Hippocampal formation (tissue), 2 donors: ENCODE data around the gene TTC23.

Experiments
- DNase-seq, 2 donors: peaks; one replicate each; lab custom pipeline; 2025; lab: John Stamatoyannopoulos, UW

Gene TTC23

DNA sequence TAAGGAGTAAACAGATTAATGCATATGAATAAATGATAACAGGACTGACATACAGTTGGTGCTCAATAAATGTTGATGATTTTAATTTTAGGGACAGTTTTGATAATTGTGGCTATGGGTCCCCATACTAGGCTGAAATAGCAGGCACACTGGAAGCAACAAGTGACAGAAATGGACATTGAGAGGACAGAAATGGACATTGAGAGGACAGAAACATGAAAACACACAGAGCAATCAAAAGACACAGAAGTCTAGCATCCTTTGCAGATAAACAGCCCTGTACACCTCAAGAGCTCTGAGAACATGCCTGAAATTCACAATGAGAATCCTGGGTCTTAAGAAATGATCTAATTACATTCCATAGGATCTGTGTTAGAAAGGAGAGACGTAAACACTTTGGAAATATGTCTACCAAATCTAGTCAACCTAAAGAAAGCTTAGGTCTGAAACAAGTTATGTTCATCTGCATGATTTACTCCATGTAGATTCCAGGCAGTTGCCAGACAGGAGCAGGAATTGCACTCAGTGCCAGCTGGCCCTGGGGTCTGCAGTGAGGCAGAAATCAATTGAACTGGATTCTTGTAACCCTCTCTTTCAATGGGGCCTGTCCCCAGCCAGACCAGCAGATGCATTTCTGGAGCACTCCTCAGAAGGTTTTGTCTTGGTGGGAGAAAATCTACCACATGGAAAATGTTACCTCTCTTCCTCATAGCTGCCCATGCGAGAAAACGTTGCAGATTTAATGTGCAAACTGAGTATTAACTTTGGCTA lies 84.2 kb downstream of the TTC23 start:
- no peak for DNase-seq

DNA sequence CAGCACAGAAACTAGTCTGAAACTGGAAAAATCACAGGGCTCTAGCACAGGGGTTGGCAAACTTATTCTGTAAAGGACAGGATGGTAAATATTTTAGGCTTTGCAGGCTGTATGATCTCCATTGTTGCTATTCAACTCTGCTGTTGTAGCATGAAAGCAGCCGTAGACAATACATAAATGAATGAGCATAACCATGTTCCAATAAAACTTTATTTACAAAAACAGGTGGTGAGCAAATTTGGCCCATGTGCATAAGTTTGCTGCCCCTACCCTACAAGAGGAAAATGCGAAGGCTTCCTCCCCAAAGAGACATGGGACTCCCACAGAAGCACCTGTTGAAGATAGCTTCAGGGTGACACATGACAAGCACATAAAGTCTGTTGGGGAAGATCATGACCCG lies 85.3 kb downstream of the TTC23 start:
- no peak for DNase-seq

DNA sequence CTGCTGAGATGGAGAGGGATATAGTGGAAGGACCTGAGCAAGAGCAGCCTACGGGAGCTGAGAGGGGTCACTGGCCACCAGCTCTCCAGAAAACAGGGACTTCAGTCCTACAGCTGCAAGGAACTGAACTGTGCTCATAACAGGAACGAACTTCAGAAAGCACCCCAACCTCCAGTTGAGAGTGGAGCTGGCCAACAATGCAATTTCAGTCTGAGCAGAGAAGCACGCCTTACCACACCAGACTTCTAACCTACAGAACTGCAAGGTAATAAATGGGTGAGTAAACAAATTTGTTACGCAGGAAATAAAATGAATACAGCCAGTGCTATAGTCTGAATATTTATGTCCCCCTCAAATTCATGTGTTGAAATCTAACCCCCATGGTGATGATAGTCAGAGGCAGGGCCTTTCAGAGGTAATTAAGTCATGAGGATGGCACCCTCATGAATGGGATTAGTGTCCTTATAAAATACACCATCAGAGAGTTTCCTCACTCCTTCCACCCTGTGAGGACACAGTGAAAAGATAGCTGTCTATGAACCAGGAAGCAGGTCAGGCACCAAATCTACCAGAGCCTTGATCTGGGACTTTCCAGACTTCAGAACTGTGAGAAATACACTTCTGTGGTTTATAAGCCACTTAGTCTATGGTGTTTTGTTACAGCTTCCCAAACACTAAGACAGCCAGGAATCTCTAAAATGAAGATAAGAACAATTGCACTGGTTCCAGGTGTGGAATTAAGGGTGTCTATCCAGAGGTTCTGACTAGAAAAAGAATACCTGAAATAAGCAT lies 85.9 kb downstream of the TTC23 start:
- DNase-seq, result no peak

DNA sequence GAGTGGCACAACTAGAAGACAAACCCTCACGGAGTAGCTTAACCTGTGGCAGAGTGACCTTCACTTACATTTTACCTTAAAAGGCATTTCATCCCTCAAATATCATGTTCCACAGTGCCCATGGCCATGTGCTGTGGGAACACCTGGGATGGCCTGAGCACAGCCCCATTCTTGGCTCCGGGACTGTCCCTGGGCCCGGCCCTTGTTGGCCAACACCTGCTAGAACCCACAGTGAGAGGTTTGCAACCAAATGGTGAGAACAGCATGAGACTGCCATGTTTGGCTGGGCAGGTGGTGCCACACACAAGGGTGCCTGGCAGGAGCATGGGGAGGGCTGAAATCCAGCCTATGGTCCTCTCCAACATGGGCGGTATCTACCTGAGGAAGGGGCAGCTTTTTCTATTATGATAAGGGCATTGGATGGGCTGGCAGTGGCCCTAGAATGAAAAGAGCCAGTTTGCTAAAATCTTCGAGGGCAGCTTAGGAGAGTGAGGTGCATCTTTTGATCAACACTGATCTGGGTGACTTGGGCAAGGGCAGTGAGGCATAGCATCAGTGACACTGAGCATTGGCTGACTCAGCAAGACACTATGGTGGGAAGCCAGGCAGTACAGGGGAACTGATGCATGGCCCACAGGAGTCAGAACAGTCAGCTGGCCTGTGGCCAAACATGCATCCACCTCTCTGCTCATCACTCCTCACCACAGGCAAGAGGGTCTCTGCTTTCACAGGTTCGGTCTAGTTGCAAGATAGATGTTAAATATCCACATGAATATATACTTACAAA lies 90.6 kb downstream of the TTC23 start:
- DNase-seq, result no peak

DNA sequence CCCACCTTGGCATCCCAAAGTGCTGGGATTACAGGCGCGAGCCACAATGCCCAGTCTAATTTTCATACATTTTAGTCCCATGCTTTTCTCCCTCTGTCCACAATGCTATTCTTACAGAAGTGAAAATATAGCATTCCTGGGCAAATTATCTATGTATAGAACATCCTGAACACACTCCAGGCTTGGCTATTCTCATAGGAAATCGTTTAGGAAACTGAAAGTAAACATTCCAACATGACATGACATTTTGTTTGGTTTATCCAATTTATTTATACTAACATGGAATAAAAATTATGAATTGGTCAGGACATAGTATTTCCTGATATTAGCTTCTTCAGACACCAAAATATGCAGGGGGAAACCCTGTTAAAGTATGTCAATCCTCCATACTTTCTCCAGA lies 91.9 kb downstream of the TTC23 start:
- DNase-seq, result no peak

DNA sequence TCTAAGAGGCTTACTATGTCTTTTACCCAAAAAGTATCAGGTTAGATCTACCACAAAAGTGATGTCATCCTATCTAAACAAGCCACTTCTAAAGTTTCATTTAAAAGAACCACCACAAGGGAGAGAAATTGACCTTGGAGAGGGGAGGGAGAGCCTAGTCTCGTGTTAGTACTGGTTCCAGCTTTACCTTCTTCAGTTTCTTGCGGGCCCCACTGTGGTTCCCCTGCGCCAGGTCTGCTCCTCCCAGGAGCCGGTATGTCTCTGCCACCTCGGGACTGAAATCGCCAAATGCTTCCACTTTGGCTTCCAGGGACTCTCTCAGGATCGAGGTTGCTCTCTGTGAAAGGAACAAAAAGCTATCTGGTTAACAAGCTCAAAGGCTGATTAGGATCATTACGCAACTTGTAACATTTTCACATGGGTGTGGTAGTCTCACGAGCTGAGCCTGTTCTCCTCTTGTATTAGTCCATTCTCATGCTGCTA lies 93.4 kb downstream of the TTC23 start:
- DNase-seq, result no peak

DNA sequence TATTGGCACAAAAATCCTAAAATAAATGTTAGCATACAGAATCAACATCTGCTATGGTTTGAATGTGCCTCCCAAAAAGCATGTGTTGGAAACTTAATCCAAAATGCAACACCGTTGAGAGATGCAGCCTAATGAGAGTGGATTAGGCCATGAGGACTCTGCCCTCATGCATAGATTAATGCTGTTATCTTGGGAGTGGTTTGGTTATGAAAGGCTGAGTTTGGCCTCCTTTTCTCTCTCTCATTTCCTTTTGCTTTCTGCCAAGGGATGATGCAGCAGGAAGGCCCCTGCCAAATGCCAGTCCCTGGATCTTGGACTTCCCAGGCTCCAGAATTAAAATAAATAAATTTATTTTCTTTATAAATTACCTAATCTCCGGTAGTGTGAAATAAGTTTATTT lies 95.1 kb downstream of the TTC23 start:
- DNase-seq, result no peak

DNA sequence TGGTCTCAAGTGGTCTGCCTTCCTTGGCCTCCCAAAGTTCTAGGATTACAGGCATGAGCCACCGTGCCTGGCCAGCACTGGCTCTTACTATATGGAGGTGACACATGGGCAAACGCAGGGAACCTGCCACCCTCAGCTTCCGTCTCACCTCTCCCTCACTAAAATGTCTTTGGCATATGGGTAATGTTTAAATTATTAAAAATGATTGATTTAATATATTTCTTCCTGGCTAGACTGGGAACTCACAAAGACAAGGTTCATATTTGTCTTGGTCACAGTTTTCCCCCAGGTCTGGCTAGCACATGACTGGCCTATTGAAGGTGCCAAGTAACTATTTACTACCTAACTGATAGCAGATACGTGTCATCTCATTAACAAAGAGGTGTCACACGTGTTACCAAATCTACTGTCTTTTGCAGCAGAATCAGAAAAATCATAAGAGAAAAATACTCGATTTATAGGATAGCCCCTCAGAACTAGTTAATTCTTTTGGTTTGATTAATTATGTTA lies 96.3 kb downstream of the TTC23 start:
- DNase-seq, result no peak

DNA sequence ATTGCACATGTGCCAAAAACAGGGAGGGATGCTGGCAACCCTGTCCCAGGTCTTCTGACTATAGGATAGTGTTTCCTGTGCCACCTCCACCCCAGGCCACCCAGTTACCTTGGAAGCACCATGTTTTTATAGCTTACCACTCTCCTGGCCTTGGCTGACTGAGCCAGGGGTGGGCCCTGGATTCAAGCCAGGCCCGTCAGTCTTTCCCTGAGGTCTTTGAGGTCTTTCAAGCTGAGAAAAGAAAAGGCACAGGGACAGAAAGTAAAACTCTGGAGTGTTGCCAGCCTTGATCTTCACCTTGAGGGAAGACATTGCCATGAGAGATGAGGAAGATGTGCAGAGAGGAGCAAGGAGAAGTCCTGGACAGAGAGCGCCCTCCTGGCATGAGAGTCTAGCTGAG lies 98.2 kb downstream of the TTC23 start:
- DNase-seq, result no peak

DNA sequence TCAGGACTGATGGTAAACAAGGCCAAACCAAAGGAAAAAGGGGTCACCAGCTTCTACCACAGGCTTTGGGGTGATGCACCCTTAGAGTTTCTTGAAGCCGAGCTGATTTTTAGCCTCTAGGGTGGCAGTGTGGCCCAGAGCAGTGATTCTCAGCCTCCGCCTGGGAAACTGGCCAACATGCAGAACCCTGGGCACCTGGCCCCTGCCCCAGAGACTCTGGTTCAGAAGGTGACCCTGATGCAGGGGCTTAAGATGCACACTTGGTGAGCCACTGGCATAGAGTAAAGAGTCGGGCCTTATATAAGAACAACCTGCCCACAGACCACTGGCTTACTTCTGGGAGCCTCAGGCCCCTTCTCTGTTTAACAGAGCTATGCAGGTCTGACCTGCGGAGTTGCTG lies 100.0 kb downstream of the TTC23 start:
- DNase-seq, result no peak

DNA sequence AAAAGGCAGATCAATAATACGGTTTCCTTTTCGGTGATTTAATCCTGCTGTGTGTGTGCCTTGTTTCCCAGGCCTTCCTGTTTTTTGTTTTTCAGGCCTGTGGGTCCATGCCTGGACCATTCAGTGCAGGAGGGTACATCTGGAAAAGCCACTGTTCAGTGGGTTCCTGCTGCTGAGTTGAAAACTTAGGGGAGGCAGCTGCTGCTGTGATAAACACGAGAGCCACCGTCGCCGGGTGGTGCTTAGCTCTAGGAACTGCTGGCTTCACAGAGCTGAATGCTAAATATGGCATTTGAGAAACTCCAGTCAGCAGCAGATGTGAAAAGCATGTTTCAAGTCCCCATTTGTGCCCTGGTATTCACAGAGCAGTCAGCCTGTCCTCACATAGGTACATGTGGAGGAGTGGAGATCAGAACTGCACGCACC lies 100.5 kb downstream of the TTC23 start:
- DNase-seq, result no peak

DNA sequence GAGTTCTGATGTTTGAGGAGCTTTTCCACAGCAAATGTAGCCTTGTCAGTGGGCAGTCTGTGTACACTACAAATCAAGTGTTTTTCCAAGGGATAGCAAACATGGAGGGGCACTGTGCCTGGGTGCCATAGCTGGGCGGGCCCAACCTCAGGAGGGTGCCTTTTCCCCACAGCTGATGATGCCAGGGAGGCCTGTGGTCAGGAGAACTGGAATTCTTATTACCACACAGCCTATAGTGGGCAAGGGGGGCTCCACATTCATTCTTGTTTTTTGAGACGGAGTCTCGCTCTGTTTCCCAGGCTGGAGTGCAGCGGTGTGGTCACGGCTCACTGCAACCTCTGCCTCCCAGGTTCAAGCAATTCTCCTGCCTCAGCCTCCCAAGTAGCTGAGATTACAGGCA lies 102.7 kb downstream of the TTC23 start:
- no peak for DNase-seq

DNA sequence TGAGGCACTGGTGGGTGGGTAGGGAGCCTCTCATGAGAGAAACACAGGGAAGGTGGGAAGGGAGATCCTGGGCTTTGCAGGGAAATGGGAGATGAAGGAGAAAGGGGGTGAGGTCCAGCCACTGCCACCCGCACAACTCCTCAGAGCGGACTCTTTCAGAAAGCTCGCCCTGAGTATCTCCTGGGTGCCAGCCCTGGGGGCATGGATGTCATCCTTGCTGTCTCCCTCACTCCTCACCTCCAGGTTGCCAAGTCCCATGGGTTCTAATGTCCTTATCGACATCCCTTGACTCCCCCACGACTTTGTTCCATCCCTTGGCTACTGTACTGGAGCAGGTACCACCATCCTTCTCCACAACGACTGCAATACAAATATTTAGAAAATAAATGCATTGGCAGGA lies 103.6 kb downstream of the TTC23 start:
- DNase-seq, result no peak

DNA sequence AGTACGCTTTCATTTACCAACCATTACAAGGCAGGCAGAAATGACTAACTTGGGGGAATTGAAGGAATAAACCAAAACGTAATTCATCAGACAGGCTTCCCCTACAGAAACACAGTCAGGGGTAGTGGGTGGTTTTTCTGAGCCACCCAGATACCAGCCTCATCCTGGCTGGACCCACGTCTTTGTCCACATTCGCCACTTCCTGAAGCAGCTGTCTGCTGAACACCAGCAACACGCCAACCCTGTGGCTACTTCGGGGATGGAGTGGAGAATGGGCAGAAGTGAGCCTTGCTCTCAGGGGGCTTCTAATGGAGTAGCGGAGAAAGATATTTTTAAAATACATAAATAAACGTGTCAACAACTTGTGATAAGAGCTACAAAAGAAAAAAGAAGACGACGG lies 104.4 kb downstream of the TTC23 start:
- no peak for DNase-seq

DNA sequence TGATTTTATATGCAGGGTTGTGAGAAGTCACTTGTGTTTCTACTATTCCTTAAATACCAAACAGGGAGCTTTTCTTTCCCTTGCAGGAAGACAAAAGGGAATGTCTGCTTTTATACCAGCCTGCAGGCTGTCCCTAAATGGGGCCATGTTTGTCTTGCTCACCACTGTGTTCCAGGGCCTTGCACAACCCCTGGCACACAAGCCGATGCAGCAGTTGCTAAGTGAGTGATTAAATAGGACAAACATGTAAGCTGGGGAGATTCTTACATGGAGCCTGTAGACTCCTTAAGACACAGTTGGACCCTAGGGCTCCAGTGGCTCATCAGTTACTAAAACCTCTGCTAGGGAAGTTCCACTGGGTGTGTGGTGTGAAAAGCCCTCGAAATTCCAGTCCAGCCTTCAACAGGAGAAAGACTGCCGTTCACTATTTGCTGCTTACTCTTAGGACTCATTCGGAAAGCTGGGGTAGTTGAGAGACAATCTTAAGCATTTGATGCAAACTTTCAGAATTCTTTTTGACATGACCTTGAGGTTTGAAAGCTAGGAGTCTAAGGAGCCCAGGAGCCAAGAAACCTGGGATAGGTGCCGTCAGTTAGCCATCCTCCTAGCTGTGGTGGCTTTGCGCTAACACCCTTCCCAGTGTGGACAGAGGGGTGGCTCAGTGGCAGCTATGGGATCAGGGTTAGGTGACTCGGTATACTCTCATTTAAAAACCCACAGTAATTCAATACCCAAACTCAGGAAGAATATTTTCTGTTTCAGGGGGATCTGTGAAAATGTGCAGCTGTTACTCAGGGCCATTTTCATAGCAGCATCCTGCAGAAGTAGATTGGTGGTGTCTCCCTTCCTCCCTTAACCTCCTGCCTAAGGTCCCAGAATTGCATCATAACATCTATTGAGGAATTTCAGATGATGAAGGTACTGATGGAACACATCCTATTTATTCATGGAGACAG lies 105.4 kb downstream of the TTC23 start:
- DNase-seq, result no peak

DNA sequence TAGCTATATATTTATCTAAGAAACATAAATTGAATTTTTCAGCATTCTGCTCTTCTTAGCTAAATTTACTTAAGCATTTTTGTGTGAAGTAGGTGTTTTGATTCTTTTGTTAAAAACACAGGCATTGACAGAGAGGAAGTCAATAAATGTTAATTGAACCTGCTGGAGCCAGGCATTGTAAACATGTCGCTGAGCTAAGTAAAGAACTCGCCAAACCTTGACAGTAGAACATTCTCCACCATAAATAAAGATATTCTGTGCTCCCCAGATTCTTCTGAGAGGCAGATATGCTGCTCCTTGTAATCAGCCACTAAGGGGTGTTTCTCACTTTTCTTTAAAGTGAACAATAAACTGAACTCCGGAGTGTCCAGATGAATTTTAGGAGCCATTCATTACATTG lies 106.1 kb downstream of the TTC23 start:
- DNase-seq, result no peak

DNA sequence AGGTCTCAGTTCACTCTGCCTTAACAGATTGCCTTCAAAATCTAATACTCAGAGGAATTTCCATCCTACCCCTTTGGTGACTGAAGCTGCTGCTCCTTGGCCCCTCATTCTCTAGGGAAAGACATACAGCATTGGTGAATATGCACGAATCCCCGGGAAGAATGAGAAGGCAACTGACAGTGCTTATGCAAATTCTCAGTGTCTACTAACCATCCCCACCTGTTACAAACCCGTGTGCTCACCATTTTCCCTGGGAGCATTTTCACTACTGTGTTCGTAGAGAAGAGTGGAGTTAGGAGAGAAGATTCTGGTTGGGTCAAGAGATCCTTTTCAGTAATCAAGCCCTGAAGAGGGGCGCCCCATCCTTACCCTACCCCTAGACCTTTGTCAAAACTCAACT lies 106.8 kb downstream of the TTC23 start:
- no peak for DNase-seq

DNA sequence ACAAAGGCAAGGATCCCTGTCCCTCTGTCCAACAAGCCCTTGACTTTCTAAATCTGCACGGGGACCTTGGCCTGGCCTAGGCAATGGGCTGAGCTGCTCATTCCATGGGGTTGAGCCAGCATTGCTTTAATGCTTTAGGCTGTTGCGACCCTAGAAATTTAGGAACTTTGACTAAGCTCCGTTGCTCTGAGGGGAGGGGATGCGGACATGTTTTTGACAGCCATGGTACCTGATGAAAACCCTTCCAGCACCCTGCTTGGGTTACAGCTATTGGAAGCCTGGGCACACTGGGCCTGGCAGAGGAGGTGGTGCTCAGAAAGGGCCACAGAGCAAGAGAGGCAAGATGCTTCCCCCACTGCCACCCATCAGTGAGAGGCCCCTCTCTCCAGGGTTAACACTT lies 107.4 kb downstream of the TTC23 start:
- no peak for DNase-seq

DNA sequence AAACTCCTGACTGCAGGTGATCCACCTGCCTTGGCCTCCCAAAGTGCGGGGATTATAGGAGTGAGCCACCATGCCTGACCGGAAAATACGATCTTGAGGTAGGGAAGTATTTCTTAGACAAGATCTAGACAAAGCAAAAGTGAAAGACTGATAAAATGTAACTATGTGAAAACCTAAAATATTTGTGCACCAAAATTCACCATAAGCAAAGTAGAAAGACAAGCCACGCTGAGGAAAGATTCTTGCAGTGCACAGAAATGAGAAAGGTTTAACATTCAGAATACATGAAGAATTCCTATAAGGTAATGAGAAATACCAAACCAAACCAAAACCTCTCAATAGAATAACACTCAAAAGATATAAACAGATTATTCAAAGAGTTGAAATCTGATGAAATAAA lies 108.8 kb downstream of the TTC23 start:
- no peak for DNase-seq

DNA sequence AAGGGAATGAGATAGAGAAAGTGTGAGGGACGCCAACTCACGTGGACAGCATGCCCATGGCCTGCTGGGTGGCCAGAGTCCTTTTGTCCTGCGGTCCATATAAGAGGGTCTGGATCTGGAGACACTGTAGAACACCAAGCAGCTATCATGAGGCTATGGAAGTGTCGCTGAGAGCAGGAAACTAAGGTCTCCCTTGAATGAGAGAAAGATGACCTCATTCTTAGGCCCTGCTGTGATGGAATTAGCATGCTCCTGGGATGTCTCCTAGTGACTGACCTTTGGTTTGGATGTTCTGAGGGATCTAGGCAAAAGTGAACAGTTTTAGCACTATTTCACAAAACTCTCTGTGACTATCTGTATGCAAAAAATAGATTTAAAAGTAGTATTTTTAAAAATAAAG lies 110.1 kb downstream of the TTC23 start:
- DNase-seq, result no peak

DNA sequence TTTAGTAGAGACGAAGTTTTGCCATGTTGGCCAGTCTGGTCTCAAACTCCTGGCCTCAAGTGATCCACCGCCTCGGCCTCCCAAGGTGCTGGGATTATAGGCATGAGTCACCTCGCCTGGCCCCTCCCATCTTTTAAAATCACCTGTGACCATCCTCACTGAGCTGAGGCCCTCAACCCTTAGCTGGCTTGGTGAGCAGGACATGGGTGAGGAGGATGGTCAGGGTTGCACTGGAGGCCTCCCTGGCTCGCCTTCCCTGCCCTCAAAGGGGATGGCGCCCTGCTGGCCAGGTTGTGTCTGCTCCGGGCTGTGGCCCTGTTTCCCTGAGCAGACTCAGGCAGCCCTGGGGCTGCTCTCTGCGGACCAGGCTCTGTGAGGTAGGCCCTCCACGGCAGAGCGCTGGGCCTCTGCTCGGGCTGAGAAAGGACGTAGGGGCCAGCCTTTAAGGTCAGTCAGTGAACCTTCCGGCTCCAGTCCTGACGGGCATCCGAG lies 110.8 kb downstream of the TTC23 start:
- DNase-seq, result no peak
